PFSK-1 (cell line): ENCODE measurements around the gene SNX3.

ENCODE experiments used
- POLR2AphosphoS5 ChIP-seq: IDR thresholded peaks from 2 replicates; pipeline ENCODE4 v1.6.1; 2012; ENCODE audit warnings: low read depth, mild to moderate bottlenecking, control low read depth, low read length, moderate library complexity
- TAF1 ChIP-seq: IDR thresholded peaks from 2 replicates; pipeline ENCODE4 v1.6.1; 2012; ENCODE audit warnings: low read length, control low read depth, borderline replicate concordance; ENCODE audit not compliant: insufficient read depth

DNA sequence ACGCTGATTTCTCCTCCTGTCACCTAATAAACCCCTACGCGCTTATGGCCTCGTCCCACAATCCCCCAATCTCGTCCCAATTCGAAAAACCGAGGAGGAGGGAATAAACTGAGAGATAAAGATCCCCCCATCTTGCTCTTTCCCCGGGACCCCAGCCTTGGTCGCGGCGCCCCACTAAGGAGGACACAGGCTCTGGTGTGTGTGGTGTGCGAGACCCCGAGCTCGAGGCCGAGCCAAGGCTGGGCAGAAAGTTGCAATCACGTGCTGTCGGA is 96.4 kb downstream of the SNX3 start:
- no peak for TF ChIP-seq POLR2AphosphoS5
- no peak for TF ChIP-seq TAF1
